Transverse colon (tissue), 4 donors: Measurements from ENCODE around the gene IL1F10. TPM values are rescaled to one million over a fixed set of nuclear protein-coding genes. Genes with fewer than 3 reads are reported as not detected.

Experiments used
- DNase-seq: peaks from one replicate; pipeline ENCODE4 v3.0.0-alpha.2; 2019
- H3K27ac ChIP-seq, 4 donors: fragments of 200-600 bp; sonication (generic); 2 replicates each; pipeline ENCODE4 v1.5.1; 2016 to 2018; ENCODE audit warnings: inconsistent platforms in 4 of 4
- H3K27me3 ChIP-seq: fragments of 200-600 bp; sonication (generic); 2 replicates; pipeline ENCODE4 v1.5.1; 2017; ENCODE audit warnings: inconsistent platforms
- H3K36me3 ChIP-seq, 4 donors: fragments of 200-600 bp; sonication (generic); 2 replicates each; pipeline ENCODE4 v1.5.1; 2017 to 2019; ENCODE audit warnings: inconsistent platforms in 4 of 4
- H3K4me1 ChIP-seq, 4 donors: fragments of 200-600 bp; sonication (generic); 2 replicates each; pipeline ENCODE4 v1.5.1; 2017 to 2020; ENCODE audit warnings: inconsistent platforms in 4 of 4
- H3K4me3 ChIP-seq, 4 donors: fragments of 200-600 bp; sonication (generic); 1 replicate in 1 of 4; 2 replicates in 3 of 4; pipeline versions ENCODE4 v1.5.1 to v1.6.1; 2017 to 2019; ENCODE audit warnings: inconsistent platforms in 4 of 4
- H3K9me3 ChIP-seq, 2 donors: fragments of 200-600 bp; sonication (generic); 2 replicates each; pipeline ENCODE4 v1.5.1; 2017 to 2019; ENCODE audit warnings: inconsistent platforms in 2 of 2
- CTCF ChIP-seq, 5 experiments: fragments of 200-600 bp in 3 of 5; fragments of 450-650 bp in 2 of 5; sonication (generic) in 3 of 5; IDR thresholded peaks; 1 replicate in 2 of 5; 2 replicates in 3 of 5; pipeline ENCODE4 v1.5.1; 2016 to 2017; ENCODE audit warnings: antibody characterized with exemption in 5 of 5, inconsistent platforms in 3 of 5, mild to moderate bottlenecking in 2 of 5, moderate library complexity in 1 of 5
- EP300 ChIP-seq: sonication (generic); formaldehyde crosslinking; IDR thresholded peaks from one replicate; pipeline ENCODE4 v1.6.1; 2017; ENCODE audit warnings: antibody characterized with exemption, low read depth
- POLR2A ChIP-seq: fragments of 450-650 bp; IDR thresholded peaks from one replicate; pipeline ENCODE4 v1.6.1; 2016; ENCODE audit warnings: antibody characterized with exemption, mild to moderate bottlenecking, moderate library complexity
- POLR2AphosphoS5 ChIP-seq, 3 donors: sonication (generic); formaldehyde crosslinking; IDR thresholded peaks; one replicate each; pipeline ENCODE4 v1.6.1; 2016; ENCODE audit warnings: antibody characterized with exemption in 3 of 3
- WGBS, 2 donors: methylation state at CpG; one replicate each; pipeline ENCODE4 v1.1.5; 2018; ENCODE audit warnings: low coverage in 1 of 2; 5-methylcytosine and 5-hydroxymethylcytosine counted together
- in situ Hi-C, 4 donors: fragments of 200-750 bp; cut with MboI; loops; one replicate each; pipeline versions ENCODE4 v1.15.0 to v1.15.1; 2017; ENCODE audit warnings: low sequenced_read_pairs in 3 of 4, low pct_ligation_motif_present in 1 of 4, low pct_unique_long_range_greater_than_20kb in 1 of 4
- intact Hi-C: fragments of 100-400 bp; cut with DNase I; formaldehyde crosslinking; loops from one replicate; pipeline ENCODE4 v1.15.1; 2023; ENCODE audit warnings: low total_unique reads
- total RNA-seq, 4 donors: library from RNA; depleted of rRNA; stranded (reverse); fragments of >200 nt; gene quantifications; one replicate each; pipeline ENCODE4 v1.1.0, GENCODE V29; 2016

Gene IL1F10
- total RNA-seq, 4 donors from 2014 or later = not detected

- TF ChIP-seq POLR2A = no peak
- no peak for TF ChIP-seq CTCF (IDR thresholded peaks at IDR 0.05)
- no peak for TF ChIP-seq POLR2AphosphoS5 (IDR thresholded peaks at IDR 0.05)
- TF ChIP-seq EP300 = no peak
- peaks cover 0 to 8% (median 3%) of the 10 kb centered on the region in 4 donors for H3K4me1 ChIP-seq
- H3K27ac ChIP-seq = no peak overlapping the region
- no peaks in the 10 kb centered on the region for H3K9me3 ChIP-seq
- intact Hi-C loops (no loop called here), in situ Hi-C loops (no loop called here)
- DNase-seq = no peak
- no peaks in the 10 kb centered on the region for H3K27me3 ChIP-seq
- no peaks in the 10 kb centered on the region for H3K36me3 ChIP-seq
- WGBS, 2 donors = 60 to 71% methylated on average over 1 to 10 of the region's 10 CpGs
- no peak overlapping the region for H3K4me3 ChIP-seq
Observed at GRCh38 chr2:113116100-113116958, 48.6 kb downstream of the IL1F10 start.

DNA sequence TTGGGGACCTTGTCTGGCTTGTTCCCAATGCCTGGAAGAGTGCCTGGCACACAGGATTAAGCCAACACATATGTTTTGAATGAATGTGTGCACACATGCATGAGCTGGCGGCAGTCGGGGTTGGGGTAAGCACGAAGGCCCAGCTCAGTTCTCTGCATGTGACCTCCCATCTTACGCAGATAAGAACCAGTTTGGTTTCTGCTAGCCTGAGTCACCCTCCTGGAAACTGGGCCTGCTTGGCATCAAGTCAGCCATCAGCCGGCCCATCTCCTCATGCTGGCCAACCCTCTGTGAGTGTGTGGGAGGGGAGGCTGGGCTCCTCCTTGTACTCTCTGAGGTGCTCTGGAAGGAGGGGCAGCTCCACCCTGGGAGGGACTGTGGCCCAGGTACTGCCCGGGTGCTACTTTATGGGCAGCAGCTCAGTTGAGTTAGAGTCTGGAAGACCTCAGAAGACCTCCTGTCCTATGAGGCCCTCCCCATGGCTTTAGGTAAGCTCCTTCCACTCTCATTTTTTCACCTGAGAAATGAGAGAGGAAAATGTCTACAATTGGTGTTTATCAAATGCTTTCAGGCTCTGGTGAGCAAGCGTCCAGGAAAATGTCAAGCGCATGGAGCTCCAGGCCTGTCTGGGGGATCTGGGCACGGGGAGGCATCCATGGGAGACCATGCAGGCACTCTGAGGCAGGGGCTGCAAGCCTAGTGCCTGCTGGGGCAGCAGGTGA lies 49.9 kb downstream of the IL1F10 start:
- WGBS, 2 donors = 83% methylated on average over 9 of the region's 9 CpGs; no CpG with 5 or more reads in 1 of the 2 donors
- Histone ChIP-seq H3K27ac (peak overlapping the region in 3 of 4 donors; percentile 36 to 55 (median 55)), H3K27me3 (no peaks in the 10 kb centered on the region), H3K9me3 (no peaks in the 10 kb centered on the region), H3K4me1 (peaks cover 0 to 8% (median 3%) of the 10 kb centered on the region in 4 donors), H3K4me3 (no peak overlapping the region), H3K36me3 (no peaks in the 10 kb centered on the region)
- intact Hi-C loops (no loop called here), in situ Hi-C loops (no loop called here)
- peak; percentile 46 for DNase-seq
- no peak for TF ChIP-seq EP300
- TF ChIP-seq POLR2A = peak; percentile 0
- TF ChIP-seq CTCF (IDR thresholded peaks at IDR 0.05) = no peak
- no peak for TF ChIP-seq POLR2AphosphoS5 (IDR thresholded peaks at IDR 0.05)

DNA sequence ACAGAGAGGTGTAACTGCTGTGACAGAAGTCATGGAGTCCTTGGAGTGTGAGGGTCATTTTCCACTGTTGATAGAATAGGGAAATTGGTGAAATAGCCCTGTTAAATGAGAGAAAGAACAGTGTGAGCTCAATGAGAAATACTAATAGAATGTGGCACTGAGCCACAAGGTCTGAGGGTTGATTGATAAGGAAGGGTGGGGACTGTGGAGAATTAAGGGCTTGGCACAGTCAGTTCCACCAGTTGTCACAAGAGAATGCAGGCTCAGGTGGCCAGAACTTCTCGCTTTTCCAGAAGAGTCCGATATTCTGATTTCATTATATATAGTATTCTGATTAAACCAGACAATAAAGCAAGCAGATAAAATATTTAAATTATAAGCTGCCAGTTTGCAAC lies 50.5 kb downstream of the IL1F10 start:
- H3K9me3 ChIP-seq = no peaks in the 10 kb centered on the region
- in situ Hi-C loops = no loop called here
- H3K27me3 ChIP-seq = no peaks in the 10 kb centered on the region
- 97 to 100% methylated on average over 2 of the region's 2 CpGs for WGBS, 2 donors
- H3K36me3 ChIP-seq = no peaks in the 10 kb centered on the region
- peak overlapping the region in 3 of 4 donors; percentile 36 to 55 (median 55) for H3K27ac ChIP-seq
- DNase-seq = no peak
- peaks cover 0 to 8% (median 3%) of the 10 kb centered on the region in 4 donors for H3K4me1 ChIP-seq
- H3K4me3 ChIP-seq = no peak overlapping the region
- intact Hi-C loops = no loop called here
- TF ChIP-seq POLR2A (peak; percentile 7), POLR2AphosphoS5 (IDR thresholded peaks at IDR 0.05) (no peak)

DNA sequence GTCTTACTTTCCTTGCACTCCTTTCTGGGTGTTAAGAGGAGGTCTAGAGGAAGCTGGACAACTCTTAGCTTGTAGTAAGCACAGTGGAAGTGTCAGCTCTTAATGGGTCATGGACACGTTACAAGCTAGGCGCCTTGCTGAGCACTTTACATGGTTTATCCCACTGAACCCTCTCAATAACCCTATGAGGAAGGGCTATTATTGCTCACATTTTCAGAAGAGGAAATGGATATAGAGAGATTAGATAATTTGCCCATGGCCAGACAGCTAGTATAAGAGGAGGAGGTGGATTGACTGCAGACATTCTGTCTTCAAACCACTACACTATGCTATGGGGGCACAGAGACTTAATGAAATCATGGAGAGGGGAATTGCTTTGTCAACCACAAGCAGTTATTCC lies 51.3 kb downstream of the IL1F10 start:
- no peak for TF ChIP-seq EP300
- intact Hi-C loops (no loop called here), in situ Hi-C loops (no loop called here)
- 80 to 87% methylated on average over 1 to 2 of the region's 2 CpGs for WGBS, 2 donors
- H3K27me3 ChIP-seq = no peaks in the 10 kb centered on the region
- H3K36me3 ChIP-seq = no peaks in the 10 kb centered on the region
- H3K9me3 ChIP-seq = no peaks in the 10 kb centered on the region
- no peak overlapping the region for H3K27ac ChIP-seq
- H3K4me3 ChIP-seq = no peak overlapping the region
- peaks cover 0 to 8% (median 3%) of the 10 kb centered on the region in 4 donors for H3K4me1 ChIP-seq
- DNase-seq = no peak

DNA sequence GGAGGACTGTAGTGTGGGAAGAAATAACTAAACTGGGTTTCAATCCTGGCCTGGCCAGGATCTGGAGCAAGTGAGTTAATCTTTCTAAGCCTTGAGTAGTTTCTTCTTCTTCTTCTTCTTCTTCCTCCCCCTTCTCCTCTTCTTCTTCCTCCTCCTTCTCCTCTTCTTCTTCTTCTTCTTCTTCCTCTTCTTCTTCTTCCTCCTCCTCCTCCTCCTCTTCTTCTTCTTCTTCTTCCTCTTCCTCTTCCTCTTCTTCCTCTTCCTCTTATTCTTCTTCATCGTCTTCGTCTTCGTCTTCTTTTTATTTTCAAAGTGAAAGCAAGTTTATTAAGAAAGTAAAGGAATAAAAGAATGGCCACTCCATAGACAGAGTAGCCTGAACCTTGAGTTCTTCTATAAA lies 53.1 kb downstream of the IL1F10 start:
- in situ Hi-C loops = no loop called here
- H3K9me3 ChIP-seq = no peaks in the 10 kb centered on the region
- TF ChIP-seq POLR2AphosphoS5 (IDR thresholded peaks at IDR 0.05) (no peak), POLR2A (no peak), CTCF (IDR thresholded peaks at IDR 0.05) (no peak), EP300 (no peak)
- DNase-seq = no peak
- no peak overlapping the region for H3K4me3 ChIP-seq
- intact Hi-C loops = no loop called here
- no peaks in the 10 kb centered on the region for H3K27me3 ChIP-seq
- H3K36me3 ChIP-seq = no peaks in the 10 kb centered on the region
- WGBS, 2 donors = 74% methylated on average over 3 of the region's 3 CpGs
- H3K4me1 ChIP-seq = peaks cover 0 to 8% (median 3%) of the 10 kb centered on the region in 4 donors
- no peak overlapping the region for H3K27ac ChIP-seq
